PC-9 (cell line): Measurements from ENCODE around the gene TBX6. TPM values are rescaled to one million over a fixed set of nuclear protein-coding genes. Genes with fewer than 3 reads are reported as not detected.

Experiments
- BruUV-seq: library from RNA; stranded (reverse); fragments of 400-500 nt; replicated peaks from 2 replicates; lab custom pipeline; 2021; lab: Mats Ljungman, UMichigan
- CTCF ChIA-PET: fragments of 300-600 bp; sonication (Branson Sonifier 250); formaldehyde crosslinking; loops from one replicate; lab custom pipeline; 2022; ENCODE audit warnings: antibody characterized with exemption; lab: Charles Lee
- POLR2A ChIA-PET: fragments of 300-600 bp; sonication (Branson Sonifier 250); formaldehyde crosslinking; loops from one replicate; lab custom pipeline; 2022; ENCODE audit warnings: antibody characterized with exemption; ENCODE audit not compliant: unreplicated experiment; lab: Charles Lee
- DNase-seq, 2 experiments: peaks; one replicate each; pipeline versions ENCODE4 v3.0.0 to v3.0.0-alpha.2; 2015 to 2022; ENCODE audit warnings: mixed read lengths in 1 of 2
- H2AFZ ChIP-seq: fragments of 200-600 bp; sonication (generic); 2 replicates; pipeline ENCODE4 v1.8.1; 2017; ENCODE audit warnings: antibody characterized with exemption
- H3F3A ChIP-seq: fragments of 200-600 bp; sonication (generic); 2 replicates; pipeline ENCODE4 v1.8.1; 2017; ENCODE audit warnings: antibody characterized with exemption, mild to moderate bottlenecking, low read depth; ENCODE audit not compliant: insufficient read depth
- H3K27ac ChIP-seq: fragments of 200-600 bp; sonication (generic); 2 replicates; pipeline ENCODE4 v1.6.1; 2016; ENCODE audit warnings: mixed run types
- H3K27me3 ChIP-seq: fragments of 200-600 bp; sonication (generic); 2 replicates; pipeline ENCODE4 v1.6.1; 2016; ENCODE audit warnings: low read depth, mixed run types; ENCODE audit not compliant: insufficient read depth
- H3K36me3 ChIP-seq: fragments of 200-600 bp; sonication (generic); 2 replicates; pipeline ENCODE4 v1.6.1; 2016; ENCODE audit warnings: low read depth, mixed run types
- H3K4me1 ChIP-seq: fragments of 200-600 bp; sonication (generic); replicated peaks from 2 replicates; pipeline ENCODE4 v1.6.1; 2016; ENCODE audit warnings: mixed run types; ENCODE audit not compliant: insufficient read depth
- H3K4me2 ChIP-seq: fragments of 200-600 bp; sonication (generic); 2 replicates; pipeline ENCODE4 v1.6.1; 2017; ENCODE audit warnings: mixed run types
- H3K4me3 ChIP-seq: fragments of 200-600 bp; sonication (generic); 2 replicates; pipeline ENCODE4 v1.6.1; 2016; ENCODE audit warnings: mixed run types
- H3K79me2 ChIP-seq: fragments of 200-600 bp; sonication (generic); 2 replicates; pipeline ENCODE4 v1.6.1; 2017; ENCODE audit warnings: low read depth, mixed run types
- H3K9me2 ChIP-seq: fragments of 200-600 bp; sonication (generic); 2 replicates; pipeline ENCODE4 v1.8.1; 2017; ENCODE audit warnings: mild to moderate bottlenecking; ENCODE audit not compliant: insufficient read depth
- H3K9me3 ChIP-seq: fragments of 200-600 bp; sonication (generic); 2 replicates; pipeline ENCODE4 v1.8.1; 2016; ENCODE audit warnings: low read depth; ENCODE audit not compliant: insufficient read depth
- H4K20me1 ChIP-seq: fragments of 200-600 bp; sonication (generic); 2 replicates; pipeline ENCODE4 v1.8.1; 2017; ENCODE audit not compliant: insufficient read depth
- CTCF ChIP-seq: fragments of 200-600 bp; sonication (generic); conservative IDR thresholded peaks from 2 replicates; pipeline ENCODE4 v1.6.1; 2017; ENCODE audit warnings: mixed run types, antibody characterized with exemption, mild to moderate bottlenecking, moderate library complexity
- EZH2 ChIP-seq: fragments of 200-600 bp; sonication (generic); IDR thresholded peaks from 2 replicates; pipeline ENCODE4 v1.8.0; 2017; ENCODE audit warnings: antibody characterized with exemption, low read depth
- intact Hi-C: fragments of 100-400 bp; cut with micrococcal nuclease; formaldehyde crosslinking; loops from one replicate; pipeline ENCODE4 v1.10.0; 2022; ENCODE audit not compliant: unreplicated experiment
- total RNA-seq: library from RNA; stranded (reverse); gene quantifications from 2 replicates; pipeline ENCODE4 v1.2.3, GENCODE V29; 2021

TBX6 gene
- total RNA-seq, 1 experiment from 2014 or later, result 8.3 TPM

- Histone ChIP-seq H3K9me3 (no peaks in the 10 kb centered on the region), H4K20me1 (no peaks in the 10 kb centered on the region), H2AFZ (no peak overlapping the region), H3F3A (no peaks in the 10 kb centered on the region), H3K27me3 (no peaks in the 10 kb centered on the region), H3K36me3 (no peaks in the 10 kb centered on the region), H3K79me2 (no peaks in the 10 kb centered on the region), H3K4me3 (no peak overlapping the region), H3K4me2 (no peak overlapping the region), H3K4me1 (0 out of 2 replicates have a peak, but pooled peaks cover 3% of the 10 kb centered on the region), H3K27ac (no peak overlapping the region), H3K9me2 (no peaks in the 10 kb centered on the region)
- no TSS peak for BruUV-seq
- no peak for DNase-seq
- intact Hi-C loops, result no loop called here
- TF ChIP-seq EZH2 (no peak), CTCF (no peak)
- ChIA-PET POLR2A (interaction anchor here (0.5 kb wide), 1 partner anchor 10 kb away, joined by 7 read pairs; no protein-coding TSS in a partner anchor), CTCF (interaction anchor here (0.6 to 0.9 kb wide), 4 partner anchors 9 to 640 kb away, joined by 3 to 6 read pairs (median 4); partner anchors contain the start of gene TLCD3B)
These were observed 51.5 kb downstream of the TBX6 start for GRCh38 chr16:30040221-30040620.

Other genes with a start within 250 kb of the TBX6 start
- gene CDIPT, start 228.7 kb downstream of the TBX6 start, total RNA-seq, result 90.6 and 133 TPM in 2 replicates
- 46.5 and 64.0 TPM in 2 replicates for gene SEZ6L2, start 192.4 kb downstream of the TBX6 start, total RNA-seq
- gene ASPHD1, start 191.4 kb downstream of the TBX6 start, total RNA-seq, result 8.3 and 11.3 TPM in 2 replicates
- 52.7 and 72.0 TPM in 2 replicates for gene KCTD13, start 165.7 kb downstream of the TBX6 start, total RNA-seq
- 141 and 203 TPM in 2 replicates for gene TMEM219, start 129.8 kb downstream of the TBX6 start, total RNA-seq
- gene TAOK2, start 118.1 kb downstream of the TBX6 start, total RNA-seq, result 76.6 and 82.9 TPM in 2 replicates
- gene HIRIP3, start 96.3 kb downstream of the TBX6 start, total RNA-seq, result 27.0 and 27.3 TPM in 2 replicates
- gene INO80E, start 95.7 kb downstream of the TBX6 start, total RNA-seq, result 102 TPM in 2 replicates
- 11.0 and 11.3 TPM in 2 replicates for gene DOC2A, start 80.9 kb downstream of the TBX6 start, total RNA-seq
- gene C16orf92, start 68.7 kb downstream of the TBX6 start, total RNA-seq, result not detected in 2 replicates
- 5.8 and 9.7 TPM in 2 replicates for gene TLCD3B, start 60.7 kb downstream of the TBX6 start, total RNA-seq
- 2,395 and 3,090 TPM in 2 replicates for gene ALDOA, start 26.2 kb downstream of the TBX6 start, total RNA-seq
- 246 and 268 TPM in 2 replicates for gene PPP4C, start 15.9 kb downstream of the TBX6 start, total RNA-seq
- 95.4 and 129 TPM in 2 replicates for gene YPEL3, start 4.3 kb upstream of the TBX6 start, total RNA-seq
- gene GDPD3, start 21.6 kb upstream of the TBX6 start, total RNA-seq, result 27.5 and 32.1 TPM in 2 replicates
- 113 and 133 TPM in 2 replicates for gene MAPK3, start 31.3 kb upstream of the TBX6 start, total RNA-seq
- gene CORO1A, start 91.7 kb upstream of the TBX6 start, total RNA-seq, result 7.9 and 12.2 TPM in 2 replicates
- gene BOLA2B, start 101.7 kb upstream of the TBX6 start, total RNA-seq, result 258 and 379 TPM in 2 replicates
- gene SLX1A, start 102.0 kb upstream of the TBX6 start, total RNA-seq, result 100 and 252 TPM in 2 replicates
- gene SULT1A3, start 107.3 kb upstream of the TBX6 start, total RNA-seq, result 95.2 and 103 TPM in 2 replicates
- gene NPIPB13, start 156.6 kb upstream of the TBX6 start, total RNA-seq, result 24.6 and 30.6 TPM in 2 replicates